ENCODE results near the gene CAPZB.
"Not testable (repeated sequence)": the region's sequence is repeated elsewhere in the genome, so short reads cannot be mapped to it uniquely, and the experiment has no call there.

The CAPZB gene

DNA sequence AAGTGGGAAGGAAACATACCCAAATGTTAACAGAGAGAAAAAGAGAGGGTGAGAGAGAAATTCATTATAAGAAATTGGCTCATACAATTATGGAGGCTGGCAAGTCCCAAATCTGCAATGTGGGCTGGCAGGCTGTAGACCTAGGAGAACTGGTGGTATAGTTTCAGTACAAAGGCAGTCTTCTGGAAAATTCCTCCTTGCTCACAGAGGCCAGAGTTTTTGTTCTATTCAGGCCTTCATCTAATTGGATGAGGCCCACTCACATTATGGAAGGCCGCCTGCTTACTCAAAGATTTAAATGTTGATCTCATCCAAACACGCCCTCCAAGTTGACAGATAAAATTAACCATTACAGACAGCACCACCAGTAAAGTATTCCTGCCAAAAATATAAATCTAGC lies 36.1 kb upstream of the CAPZB start:
- DNase-seq (ENCODE audit: low read depth, low spot score), result no peak
- no peak for TF ChIP-seq FOXP2 (optimal IDR thresholded peaks at IDR 0.05; ENCODE audit: control extremely low read depth, extremely low read length, insufficient read depth)
- TF ChIP-seq EZH2 (IDR thresholded peaks at IDR 0.05), result no peak
- TF ChIP-seq POLR2AphosphoS5 (IDR thresholded peaks at IDR 0.05; ENCODE audit: borderline replicate concordance, low read depth, low read length), result no peak
- H3K36me3 ChIP-seq (ENCODE audit: insufficient read depth, low read length), result no peaks in the 10 kb centered on the region
- H3K9ac ChIP-seq (ENCODE audit: insufficient read length), result no peak overlapping the region
- no peak overlapping the region for H3K4me3 ChIP-seq
- H3K9me3 ChIP-seq (ENCODE audit: low read depth, low read length), result no peaks in the 10 kb centered on the region
- H3K27ac ChIP-seq, result no peak overlapping the region

DNA sequence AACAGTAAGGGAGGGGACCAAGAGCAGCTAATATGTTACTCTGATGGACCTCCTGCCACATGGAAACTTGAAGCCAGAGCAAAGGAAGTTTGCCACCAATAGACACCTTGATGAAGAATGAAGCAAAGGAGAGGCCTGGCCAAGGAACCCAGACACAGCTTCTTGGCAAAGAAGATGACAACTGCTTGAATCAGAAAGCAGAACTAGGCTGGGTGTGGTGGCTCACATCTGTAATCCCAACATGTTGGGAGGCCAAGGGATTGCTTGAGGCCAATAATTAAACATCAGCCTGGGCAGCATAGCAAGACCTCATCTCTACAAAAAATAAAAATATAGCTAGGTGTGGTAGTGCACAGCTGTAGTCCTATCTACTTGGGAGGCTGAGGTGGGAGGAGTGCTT lies 31.7 kb upstream of the CAPZB start:
- TF ChIP-seq FOXP2 (optimal IDR thresholded peaks at IDR 0.05; ENCODE audit: control extremely low read depth, extremely low read length, insufficient read depth) (no peak), POLR2AphosphoS5 (IDR thresholded peaks at IDR 0.05; ENCODE audit: borderline replicate concordance, low read depth, low read length) (no peak), EZH2 (IDR thresholded peaks at IDR 0.05) (no peak)
- H3K9me3 ChIP-seq (ENCODE audit: low read depth, low read length), result no peaks in the 10 kb centered on the region
- no peak overlapping the region for H3K27ac ChIP-seq
- H3K4me3 ChIP-seq, result no peak overlapping the region
- no peak for DNase-seq (ENCODE audit: low read depth, low spot score)
- H3K9ac ChIP-seq (ENCODE audit: insufficient read length), result no peak overlapping the region
- H3K36me3 ChIP-seq (ENCODE audit: insufficient read depth, low read length), result no peaks in the 10 kb centered on the region

DNA sequence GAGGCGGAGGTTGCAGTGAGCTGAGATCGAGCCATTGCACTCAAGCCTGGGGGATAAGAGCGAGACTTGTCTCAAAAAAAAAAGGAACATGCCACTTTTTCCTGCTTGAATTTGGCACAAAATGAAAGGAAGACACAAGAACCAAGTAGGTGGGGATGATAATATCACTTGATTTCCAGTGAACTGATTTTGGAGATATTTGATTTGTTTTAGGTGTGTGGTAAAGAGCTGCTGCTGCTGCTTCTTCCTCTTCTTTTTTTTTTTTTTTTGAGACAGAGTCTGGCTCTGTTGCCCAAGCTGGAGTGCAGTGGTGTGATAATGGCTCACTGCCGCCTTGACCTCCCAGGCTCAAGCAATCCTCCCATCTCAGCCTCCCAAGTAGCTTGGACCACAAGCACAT lies 29.9 kb upstream of the CAPZB start:
- no peak for DNase-seq (ENCODE audit: low read depth, low spot score)
- H3K4me3 ChIP-seq, result no peak overlapping the region
- no peak for TF ChIP-seq EZH2 (IDR thresholded peaks at IDR 0.05)
- no peak for TF ChIP-seq FOXP2 (optimal IDR thresholded peaks at IDR 0.05; ENCODE audit: control extremely low read depth, extremely low read length, insufficient read depth)
- TF ChIP-seq POLR2AphosphoS5 (IDR thresholded peaks at IDR 0.05; ENCODE audit: borderline replicate concordance, low read depth, low read length), result no peak
- no peak overlapping the region for H3K27ac ChIP-seq
- no peak overlapping the region for H3K9ac ChIP-seq (ENCODE audit: insufficient read length)
- no peaks in the 10 kb centered on the region for H3K9me3 ChIP-seq (ENCODE audit: low read depth, low read length)
- no peaks in the 10 kb centered on the region for H3K36me3 ChIP-seq (ENCODE audit: insufficient read depth, low read length)

- Histone ChIP-seq H3K4me3 (no peak overlapping the region), H3K9me3 (ENCODE audit: low read depth, low read length) (no peaks in the 10 kb centered on the region), H3K9ac (ENCODE audit: insufficient read length) (no peak overlapping the region), H3K36me3 (ENCODE audit: insufficient read depth, low read length) (no peaks in the 10 kb centered on the region), H3K27ac (no peak overlapping the region)
- no peak for TF ChIP-seq EZH2 (IDR thresholded peaks at IDR 0.05)
- no peak for TF ChIP-seq FOXP2 (optimal IDR thresholded peaks at IDR 0.05; ENCODE audit: control extremely low read depth, extremely low read length, insufficient read depth)
- no peak for TF ChIP-seq POLR2AphosphoS5 (IDR thresholded peaks at IDR 0.05; ENCODE audit: borderline replicate concordance, low read depth, low read length)
- DNase-seq (ENCODE audit: low read depth, low spot score), result no peak
Observed at GRCh38 chr1:19514391-19514831, 29.1 kb upstream of the CAPZB start.

DNA sequence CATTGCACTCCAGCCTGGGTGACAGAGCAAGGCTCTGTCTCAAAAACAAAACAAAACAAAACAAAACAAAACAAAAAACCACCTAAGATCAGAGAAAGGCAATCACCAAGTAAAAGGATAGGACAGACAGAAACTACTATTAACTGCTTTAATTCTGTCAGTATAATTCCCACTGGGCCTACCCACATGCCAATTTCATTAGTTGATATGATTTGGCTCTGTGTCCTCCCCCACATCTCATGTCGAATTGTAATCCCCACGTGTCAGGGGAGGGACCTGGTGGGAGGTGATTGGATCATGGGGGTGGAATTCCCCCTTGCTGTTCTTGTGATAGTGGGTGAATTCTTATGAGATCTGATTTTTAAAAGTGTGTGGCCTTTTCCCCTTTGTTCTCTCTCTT lies 27.2 kb upstream of the CAPZB start:
- Histone ChIP-seq H3K36me3 (ENCODE audit: insufficient read depth, low read length) (no peaks in the 10 kb centered on the region), H3K9ac (ENCODE audit: insufficient read length) (no peak overlapping the region), H3K4me3 (no peak overlapping the region), H3K9me3 (ENCODE audit: low read depth, low read length) (no peaks in the 10 kb centered on the region), H3K27ac (no peak overlapping the region)
- DNase-seq (ENCODE audit: low read depth, low spot score), result no peak
- TF ChIP-seq POLR2AphosphoS5 (IDR thresholded peaks at IDR 0.05; ENCODE audit: borderline replicate concordance, low read depth, low read length) (no peak), FOXP2 (optimal IDR thresholded peaks at IDR 0.05; ENCODE audit: control extremely low read depth, extremely low read length, insufficient read depth) (no peak), EZH2 (IDR thresholded peaks at IDR 0.05) (no peak)

DNA sequence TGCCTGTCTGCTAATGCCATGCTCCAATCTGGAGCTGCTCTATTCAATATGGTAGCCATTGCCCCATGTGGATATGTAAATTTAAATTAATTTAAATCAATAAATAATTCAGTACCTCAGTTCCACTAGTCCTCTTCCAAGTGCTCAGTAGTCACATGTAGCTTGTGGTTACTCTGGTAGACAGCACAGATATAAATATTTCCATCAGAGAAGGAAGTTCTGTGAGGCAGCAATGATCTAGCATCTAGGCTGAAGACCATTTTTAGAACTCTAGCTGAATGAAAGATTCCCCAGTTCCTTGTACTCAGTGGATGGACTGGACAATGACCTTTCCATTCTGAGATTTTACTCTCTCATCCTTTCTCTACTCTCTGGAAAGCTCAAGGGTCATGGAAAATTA lies 25.8 kb upstream of the CAPZB start:
- H3K36me3 ChIP-seq (ENCODE audit: insufficient read depth, low read length), result no peaks in the 10 kb centered on the region
- no peak overlapping the region for H3K4me3 ChIP-seq
- H3K27ac ChIP-seq, result no peak overlapping the region
- no peak for DNase-seq (ENCODE audit: low read depth, low spot score)
- H3K9me3 ChIP-seq (ENCODE audit: low read depth, low read length), result no peaks in the 10 kb centered on the region
- no peak overlapping the region for H3K9ac ChIP-seq (ENCODE audit: insufficient read length)
- TF ChIP-seq FOXP2 (optimal IDR thresholded peaks at IDR 0.05; ENCODE audit: control extremely low read depth, extremely low read length, insufficient read depth) (no peak), EZH2 (IDR thresholded peaks at IDR 0.05) (no peak), POLR2AphosphoS5 (IDR thresholded peaks at IDR 0.05; ENCODE audit: borderline replicate concordance, low read depth, low read length) (no peak)

DNA sequence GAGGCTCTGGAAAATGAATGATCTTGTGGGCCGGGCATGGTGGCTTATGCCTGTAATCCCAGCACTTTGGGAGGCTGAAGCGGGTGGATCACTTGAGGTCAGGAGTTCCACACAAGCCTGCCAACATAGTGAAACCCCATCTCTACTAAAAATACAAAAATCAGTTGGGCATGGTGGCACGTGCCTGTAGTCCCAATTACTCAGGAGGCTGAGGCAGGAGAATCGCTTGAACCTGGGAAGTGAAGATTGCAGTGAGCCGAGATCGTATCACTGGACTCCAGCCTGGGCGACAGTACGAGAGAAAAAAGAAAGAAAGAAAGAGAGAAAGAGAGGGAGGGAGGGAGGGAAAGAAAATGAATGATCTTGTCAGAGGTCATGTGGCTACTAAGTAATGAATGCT lies 24.3 kb upstream of the CAPZB start:
- not testable (repeated sequence) for DNase-seq (ENCODE audit: low read depth, low spot score); H3K9ac ChIP-seq (ENCODE audit: insufficient read length); H3K9me3 ChIP-seq (ENCODE audit: low read depth, low read length); H3K4me3 ChIP-seq; H3K27ac ChIP-seq; H3K36me3 ChIP-seq (ENCODE audit: insufficient read depth, low read length)

DNA sequence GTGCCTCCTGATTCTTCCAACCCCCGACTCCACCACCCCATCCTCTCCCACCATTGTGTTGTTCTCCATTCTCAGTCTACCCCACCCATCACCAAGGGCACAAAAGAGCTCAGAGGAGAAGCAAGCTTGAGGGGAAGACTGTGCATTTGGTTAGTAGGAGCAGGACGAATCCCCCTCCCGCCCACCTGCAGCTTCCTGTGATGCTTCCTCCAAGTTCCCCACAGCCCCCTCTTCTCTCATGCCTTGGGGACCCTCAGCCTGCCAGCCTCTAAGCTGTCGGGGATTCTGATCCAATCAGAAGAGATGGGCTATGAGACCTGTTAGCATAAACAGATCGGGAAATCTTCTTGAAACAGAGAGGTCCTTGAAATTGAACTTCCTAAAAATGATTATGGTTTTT lies 22.2 kb upstream of the CAPZB start:
- TF ChIP-seq FOXP2 (optimal IDR thresholded peaks at IDR 0.05; ENCODE audit: control extremely low read depth, extremely low read length, insufficient read depth), result no peak
- TF ChIP-seq EZH2 (IDR thresholded peaks at IDR 0.05), result no peak
- no peak for TF ChIP-seq POLR2AphosphoS5 (IDR thresholded peaks at IDR 0.05; ENCODE audit: borderline replicate concordance, low read depth, low read length)
- H3K9me3 ChIP-seq (ENCODE audit: low read depth, low read length), result no peaks in the 10 kb centered on the region
- no peak for DNase-seq (ENCODE audit: low read depth, low spot score)
- H3K27ac ChIP-seq, result no peak overlapping the region
- no peaks in the 10 kb centered on the region for H3K36me3 ChIP-seq (ENCODE audit: insufficient read depth, low read length)
- no peak overlapping the region for H3K4me3 ChIP-seq
- no peak overlapping the region for H3K9ac ChIP-seq (ENCODE audit: insufficient read length)

- TF ChIP-seq POLR2AphosphoS5 (IDR thresholded peaks at IDR 0.05; ENCODE audit: borderline replicate concordance, low read depth, low read length), result no peak
- TF ChIP-seq FOXP2 (optimal IDR thresholded peaks at IDR 0.05; ENCODE audit: control extremely low read depth, extremely low read length, insufficient read depth), result no peak
- DNase-seq (ENCODE audit: low read depth, low spot score), result no peak
- Histone ChIP-seq H3K9ac (ENCODE audit: insufficient read length) (no peak overlapping the region), H3K4me3 (no peak overlapping the region), H3K27ac (no peak overlapping the region), H3K9me3 (ENCODE audit: low read depth, low read length) (no peaks in the 10 kb centered on the region), H3K36me3 (ENCODE audit: insufficient read depth, low read length) (no peaks in the 10 kb centered on the region)
Observed at GRCh38 chr1:19505693-19506457, 20.5 kb upstream of the CAPZB start.

All from SK-N-MC (cell line).